SKM-1 treated with dmso at 0.1 percent for 144 hours (cell line): ENCODE measurements around the gene NIPSNAP3A.

Experiments
- DNase-seq: peaks from one replicate; lab custom pipeline; 2025; ENCODE audit not compliant: unreplicated experiment; lab: John Stamatoyannopoulos, UW

NIPSNAP3A gene

GRCh38 chr9:104774132-104774531 lies 26.6 kb downstream of the NIPSNAP3A start:
- no peak for DNase-seq

- peak; percentile 61 for DNase-seq
Measured at GRCh38 chr9:104774831-104775573, 27.5 kb downstream of the NIPSNAP3A start.

GRCh38 chr9:104775574-104775936 lies 28.1 kb downstream of the NIPSNAP3A start:
- no peak for DNase-seq

GRCh38 chr9:104775976-104776375 lies 28.5 kb downstream of the NIPSNAP3A start:
- DNase-seq: no peak

- DNase-seq: no peak
Measured at GRCh38 chr9:104776797-104777196, 29.3 kb downstream of the NIPSNAP3A start.

GRCh38 chr9:104778802-104779201 lies 31.3 kb downstream of the NIPSNAP3A start:
- no peak for DNase-seq

- DNase-seq: no peak
Measured at GRCh38 chr9:104779334-104779733, 31.9 kb downstream of the NIPSNAP3A start.

GRCh38 chr9:104779946-104780535 lies 32.6 kb downstream of the NIPSNAP3A start:
- DNase-seq: no peak

GRCh38 chr9:104780796-104781395 lies 33.4 kb downstream of the NIPSNAP3A start:
- DNase-seq: no peak

GRCh38 chr9:104783588-104783987 lies 36.1 kb downstream of the NIPSNAP3A start:
- no peak for DNase-seq

- DNase-seq: no peak
Measured at GRCh38 chr9:104784098-104784497, 36.6 kb downstream of the NIPSNAP3A start.

GRCh38 chr9:104786293-104786692 lies 38.8 kb downstream of the NIPSNAP3A start:
- DNase-seq: no peak

- no peak for DNase-seq
Measured at GRCh38 chr9:104787306-104788015, 40.0 kb downstream of the NIPSNAP3A start.

- DNase-seq: no peak
Measured at GRCh38 chr9:104788251-104788650, 40.8 kb downstream of the NIPSNAP3A start.

GRCh38 chr9:104794070-104794469 lies 46.6 kb downstream of the NIPSNAP3A start:
- no peak for DNase-seq

- no peak for DNase-seq
Measured at GRCh38 chr9:104795082-104795481, 47.6 kb downstream of the NIPSNAP3A start.

GRCh38 chr9:104795857-104796256 lies 48.4 kb downstream of the NIPSNAP3A start:
- no peak for DNase-seq

GRCh38 chr9:104798209-104798995 lies 50.9 kb downstream of the NIPSNAP3A start:
- DNase-seq: no peak

- no peak for DNase-seq
Measured at GRCh38 chr9:104800068-104800785, 52.7 kb downstream of the NIPSNAP3A start.

GRCh38 chr9:104802110-104802509 lies 54.6 kb downstream of the NIPSNAP3A start:
- no peak for DNase-seq
